Measurements from ENCODE around the gene RUNX2. TPM values are rescaled to one million over a fixed set of nuclear protein-coding genes. Genes with fewer than 3 reads are reported as not detected.

RUNX2 gene
- total and polyA plus RNA-seq, 2 experiments from 2014 or later, result 0.66 to 1.7 TPM

DNA sequence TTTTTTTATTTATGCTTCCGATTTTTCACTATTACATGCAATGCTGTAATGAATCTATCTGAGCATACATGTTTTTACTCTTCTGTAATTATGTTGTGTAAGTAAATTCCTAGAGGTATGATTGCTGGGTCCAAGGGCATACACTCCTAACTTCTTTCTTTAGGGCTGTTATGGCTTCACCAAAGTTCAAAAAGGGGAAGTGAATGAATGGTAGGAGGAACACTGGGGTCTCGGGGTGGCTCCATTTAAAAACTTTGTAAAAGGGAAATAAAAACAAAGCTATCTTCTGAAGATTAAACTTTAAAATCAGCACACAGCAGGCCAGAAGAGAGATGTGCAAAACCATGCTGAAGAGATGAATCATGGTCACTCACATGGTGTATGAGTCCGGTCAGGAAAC lies 338.7 kb downstream of the RUNX2 start:
- no peaks in the 10 kb centered on the region for H3K9me3 Mint-ChIP-seq
- peak overlapping the region; percentile 63; the same call in 1 of the 2 replicates for H2AFZ ChIP-seq
- no peak overlapping the region for H3K4me3 ChIP-seq
- no peaks in the 10 kb centered on the region for H3K9me2 ChIP-seq (ENCODE audit: insufficient read depth)
- TF ChIP-seq POLR2AphosphoS5 (IDR thresholded peaks at IDR 0.05; ENCODE audit: low read depth), result no peak
- no peak for TF ChIP-seq JUNB (IDR thresholded peaks at IDR 0.05; ENCODE audit: unreplicated experiment)
- no peak for TF ChIP-seq ZNF114 (CRISPR knock-in tag; IDR thresholded peaks at IDR 0.05)
- TF ChIP-seq EZH2 (IDR thresholded peaks at IDR 0.05; ENCODE audit: low read depth, unreplicated experiment), result no peak
- TF ChIP-seq EZH2phosphoT487 (IDR thresholded peaks at IDR 0.05; ENCODE audit: unreplicated experiment), result no peak
- no peak for TF ChIP-seq CREB1 (CRISPR knock-in tag; IDR thresholded peaks at IDR 0.05; ENCODE audit: low read depth)
- H3K4me3 Mint-ChIP-seq, result no peak overlapping the region
- H3K36me3 Mint-ChIP-seq (ENCODE audit: low read depth), result no peaks in the 10 kb centered on the region; the same call in 2 of the 3 replicates
- no peak overlapping the region for H3K4me2 ChIP-seq
- H3K79me2 ChIP-seq (replicated peaks; ENCODE audit: insufficient read depth), result no peaks in the 10 kb centered on the region
- no peaks in the 10 kb centered on the region for H4K20me1 ChIP-seq (replicated peaks; ENCODE audit: insufficient read depth)
- H3F3A ChIP-seq (replicated peaks; ENCODE audit: low read depth), result no peaks in the 10 kb centered on the region
- DNase-seq (ENCODE audit: low spot score), result no peak
- peaks cover 31% of the 10 kb centered on the region for H3K27me3 Mint-ChIP-seq (ENCODE audit: insufficient read depth, low read depth, poor library complexity)
- H3K4me1 Mint-ChIP-seq, result peaks cover 32% of the 10 kb centered on the region
- peaks cover 13% of the 10 kb centered on the region for H3K4me1 ChIP-seq (ENCODE audit: insufficient read depth)
- H3K27ac Mint-ChIP-seq, result no peak overlapping the region
- H3K36me3 ChIP-seq (ENCODE audit: insufficient read depth), result no peaks in the 10 kb centered on the region
- no peak overlapping the region for H3K27ac ChIP-seq (ENCODE audit: low read depth)
- no peak for ATAC-seq
- H3K27me3 ChIP-seq (ENCODE audit: insufficient read depth), result peaks cover 36% of the 10 kb centered on the region

DNA sequence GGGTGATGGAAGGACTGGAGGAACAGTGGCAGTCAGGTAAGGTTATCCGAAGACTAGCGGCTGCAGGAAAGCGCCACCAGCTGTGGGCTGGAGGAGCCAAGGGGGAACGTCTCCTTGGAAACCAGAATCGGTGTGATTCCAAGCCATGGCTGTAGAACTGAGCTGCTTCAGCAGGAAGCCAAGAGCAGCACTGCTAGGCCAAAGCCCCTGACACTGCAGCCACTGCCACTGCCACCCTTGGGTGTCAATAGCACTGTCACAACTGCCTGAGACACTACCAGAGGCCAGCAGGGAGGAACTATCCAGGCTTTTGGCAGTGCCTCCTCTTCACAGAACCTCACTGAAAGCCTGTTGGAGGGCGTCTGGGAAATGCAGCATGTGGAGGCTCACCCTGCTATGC lies 339.2 kb downstream of the RUNX2 start:
- Histone ChIP-seq H3K79me2 (replicated peaks; ENCODE audit: insufficient read depth) (no peaks in the 10 kb centered on the region), H3K36me3 (ENCODE audit: insufficient read depth) (no peaks in the 10 kb centered on the region), H3K4me2 (no peak overlapping the region), H2AFZ (peak overlapping the region; percentile 63; the same call in 1 of the 2 replicates), H3K4me3 (no peak overlapping the region), H3K27ac (ENCODE audit: low read depth) (no peak overlapping the region), H3K4me1 (ENCODE audit: insufficient read depth) (peaks cover 13% of the 10 kb centered on the region), H3F3A (replicated peaks; ENCODE audit: low read depth) (no peaks in the 10 kb centered on the region), H4K20me1 (replicated peaks; ENCODE audit: insufficient read depth) (no peaks in the 10 kb centered on the region), H3K27me3 (ENCODE audit: insufficient read depth) (peaks cover 32% of the 10 kb centered on the region), H3K9me2 (ENCODE audit: insufficient read depth) (no peaks in the 10 kb centered on the region)
- Mint-ChIP-seq H3K36me3 (ENCODE audit: low read depth) (no peaks in the 10 kb centered on the region; the same call in 2 of the 3 replicates), H3K27me3 (ENCODE audit: insufficient read depth, low read depth, poor library complexity) (peaks cover 27% of the 10 kb centered on the region), H3K4me1 (peaks cover 32% of the 10 kb centered on the region), H3K27ac (no peak overlapping the region), H3K4me3 (no peak overlapping the region), H3K9me3 (no peaks in the 10 kb centered on the region)
- DNase-seq (ENCODE audit: low spot score) (peak; percentile 35), ATAC-seq (no peak)
- TF ChIP-seq JUNB (IDR thresholded peaks at IDR 0.05; ENCODE audit: unreplicated experiment) (no peak), REST (IDR thresholded peaks at IDR 0.05; ENCODE audit: unreplicated experiment) (no peak), CTCF (conservative IDR thresholded peaks at IDR 0.05; ENCODE audit: low read depth in 2 of 2) (0 out of 4 replicates have a peak, but pooled peaks of 1 of the 2 experiments have one; percentile 8)
